Measurements from ENCODE around the gene KCNN3.

DNA sequence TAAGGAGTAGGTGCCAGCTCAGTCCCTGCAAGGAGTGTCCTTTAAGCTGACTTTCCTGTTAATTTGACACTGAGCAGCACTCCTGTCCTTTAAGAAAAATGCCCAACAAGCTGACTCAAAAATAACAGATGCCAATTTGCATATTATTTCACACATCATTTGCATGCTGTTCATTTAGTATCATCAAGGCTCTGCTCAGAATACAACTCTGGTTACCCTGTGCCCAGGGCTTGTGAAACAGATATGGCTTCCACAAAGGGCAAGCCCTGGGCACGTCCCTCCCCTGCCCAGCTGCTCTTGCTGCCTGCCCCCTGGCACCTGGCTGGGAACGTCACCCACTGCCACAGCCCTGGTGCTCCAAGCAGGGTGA is 10.3 kb downstream of the KCNN3 start:
- TF ChIP-seq, protein P1, sequence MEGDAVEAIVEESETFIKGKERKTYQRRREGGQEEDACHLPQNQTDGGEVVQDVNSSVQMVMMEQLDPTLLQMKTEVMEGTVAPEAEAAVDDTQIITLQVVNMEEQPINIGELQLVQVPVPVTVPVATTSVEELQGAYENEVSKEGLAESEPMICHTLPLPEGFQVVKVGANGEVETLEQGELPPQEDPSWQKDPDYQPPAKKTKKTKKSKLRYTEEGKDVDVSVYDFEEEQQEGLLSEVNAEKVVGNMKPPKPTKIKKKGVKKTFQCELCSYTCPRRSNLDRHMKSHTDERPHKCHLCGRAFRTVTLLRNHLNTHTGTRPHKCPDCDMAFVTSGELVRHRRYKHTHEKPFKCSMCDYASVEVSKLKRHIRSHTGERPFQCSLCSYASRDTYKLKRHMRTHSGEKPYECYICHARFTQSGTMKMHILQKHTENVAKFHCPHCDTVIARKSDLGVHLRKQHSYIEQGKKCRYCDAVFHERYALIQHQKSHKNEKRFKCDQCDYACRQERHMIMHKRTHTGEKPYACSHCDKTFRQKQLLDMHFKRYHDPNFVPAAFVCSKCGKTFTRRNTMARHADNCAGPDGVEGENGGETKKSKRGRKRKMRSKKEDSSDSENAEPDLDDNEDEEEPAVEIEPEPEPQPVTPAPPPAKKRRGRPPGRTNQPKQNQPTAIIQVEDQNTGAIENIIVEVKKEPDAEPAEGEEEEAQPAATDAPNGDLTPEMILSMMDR (IDR thresholded peaks at IDR 0.05): no peak
- TF ChIP-seq, protein P2, sequence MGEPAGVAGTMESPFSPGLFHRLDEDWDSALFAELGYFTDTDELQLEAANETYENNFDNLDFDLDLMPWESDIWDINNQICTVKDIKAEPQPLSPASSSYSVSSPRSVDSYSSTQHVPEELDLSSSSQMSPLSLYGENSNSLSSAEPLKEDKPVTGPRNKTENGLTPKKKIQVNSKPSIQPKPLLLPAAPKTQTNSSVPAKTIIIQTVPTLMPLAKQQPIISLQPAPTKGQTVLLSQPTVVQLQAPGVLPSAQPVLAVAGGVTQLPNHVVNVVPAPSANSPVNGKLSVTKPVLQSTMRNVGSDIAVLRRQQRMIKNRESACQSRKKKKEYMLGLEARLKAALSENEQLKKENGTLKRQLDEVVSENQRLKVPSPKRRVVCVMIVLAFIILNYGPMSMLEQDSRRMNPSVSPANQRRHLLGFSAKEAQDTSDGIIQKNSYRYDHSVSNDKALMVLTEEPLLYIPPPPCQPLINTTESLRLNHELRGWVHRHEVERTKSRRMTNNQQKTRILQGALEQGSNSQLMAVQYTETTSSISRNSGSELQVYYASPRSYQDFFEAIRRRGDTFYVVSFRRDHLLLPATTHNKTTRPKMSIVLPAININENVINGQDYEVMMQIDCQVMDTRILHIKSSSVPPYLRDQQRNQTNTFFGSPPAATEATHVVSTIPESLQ (CRISPR knock-in tag; IDR thresholded peaks at IDR 0.05): no peak
- TF ChIP-seq, protein P3, sequence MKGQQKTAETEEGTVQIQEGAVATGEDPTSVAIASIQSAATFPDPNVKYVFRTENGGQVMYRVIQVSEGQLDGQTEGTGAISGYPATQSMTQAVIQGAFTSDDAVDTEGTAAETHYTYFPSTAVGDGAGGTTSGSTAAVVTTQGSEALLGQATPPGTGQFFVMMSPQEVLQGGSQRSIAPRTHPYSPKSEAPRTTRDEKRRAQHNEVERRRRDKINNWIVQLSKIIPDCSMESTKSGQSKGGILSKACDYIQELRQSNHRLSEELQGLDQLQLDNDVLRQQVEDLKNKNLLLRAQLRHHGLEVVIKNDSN (CRISPR knock-in tag; IDR thresholded peaks at IDR 0.05): no peak
- TF ChIP-seq, protein P4, sequence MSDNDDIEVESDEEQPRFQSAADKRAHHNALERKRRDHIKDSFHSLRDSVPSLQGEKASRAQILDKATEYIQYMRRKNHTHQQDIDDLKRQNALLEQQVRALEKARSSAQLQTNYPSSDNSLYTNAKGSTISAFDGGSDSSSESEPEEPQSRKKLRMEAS (CRISPR knock-in tag; IDR thresholded peaks at IDR 0.05): no peak

All from WTC11 (cell line).